HG02981 (cell line): ENCODE measurements around the gene SEPHS2.
A peak's percentile ranks its signal among the peaks of the same experiment; 100 is the strongest.
"Not testable (repeated sequence)": the region's sequence is repeated elsewhere in the genome, so short reads cannot be mapped to it uniquely, and the experiment has no call there.

Source experiments
- ATAC-seq: cut with Tn5 transposase; IDR thresholded peaks from one replicate; pipeline ENCODE4 v1.9.1; 2021; ENCODE audit warnings: mild to moderate bottlenecking, moderate library complexity; ENCODE audit not compliant: unreplicated experiment

The SEPHS2 gene

DNA sequence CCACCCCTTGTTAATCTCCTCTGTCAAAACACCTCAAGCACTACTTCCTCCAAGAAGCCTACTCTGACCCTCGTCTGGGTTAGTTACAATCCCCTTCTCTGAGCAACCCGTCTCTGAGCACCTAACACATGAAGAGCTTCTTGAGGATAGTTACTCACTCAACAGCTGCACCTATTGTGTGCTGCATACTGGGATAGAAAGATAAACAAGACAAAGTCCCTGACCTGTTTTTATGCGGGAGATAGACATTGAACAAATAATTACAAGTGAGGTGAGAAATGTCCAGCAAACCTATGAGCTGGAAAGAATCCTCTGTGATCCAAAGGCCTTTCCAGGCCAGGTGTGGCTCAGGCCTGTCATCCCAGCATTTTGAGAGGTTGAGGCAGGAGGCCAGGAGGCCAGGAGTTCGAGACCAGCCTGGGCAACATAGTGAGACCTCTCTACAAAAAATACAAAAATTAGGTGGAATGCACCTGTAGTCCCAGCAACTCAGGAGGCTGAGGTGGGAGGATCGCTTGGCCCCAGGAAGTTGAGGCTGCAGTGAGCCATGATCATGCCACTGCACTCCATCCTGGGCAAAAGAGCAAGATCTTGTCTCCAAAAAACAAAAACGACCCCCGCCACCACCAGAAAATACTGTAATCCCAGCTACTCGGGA, 43.8 kb downstream of the SEPHS2 start:
- no peak for ATAC-seq

DNA sequence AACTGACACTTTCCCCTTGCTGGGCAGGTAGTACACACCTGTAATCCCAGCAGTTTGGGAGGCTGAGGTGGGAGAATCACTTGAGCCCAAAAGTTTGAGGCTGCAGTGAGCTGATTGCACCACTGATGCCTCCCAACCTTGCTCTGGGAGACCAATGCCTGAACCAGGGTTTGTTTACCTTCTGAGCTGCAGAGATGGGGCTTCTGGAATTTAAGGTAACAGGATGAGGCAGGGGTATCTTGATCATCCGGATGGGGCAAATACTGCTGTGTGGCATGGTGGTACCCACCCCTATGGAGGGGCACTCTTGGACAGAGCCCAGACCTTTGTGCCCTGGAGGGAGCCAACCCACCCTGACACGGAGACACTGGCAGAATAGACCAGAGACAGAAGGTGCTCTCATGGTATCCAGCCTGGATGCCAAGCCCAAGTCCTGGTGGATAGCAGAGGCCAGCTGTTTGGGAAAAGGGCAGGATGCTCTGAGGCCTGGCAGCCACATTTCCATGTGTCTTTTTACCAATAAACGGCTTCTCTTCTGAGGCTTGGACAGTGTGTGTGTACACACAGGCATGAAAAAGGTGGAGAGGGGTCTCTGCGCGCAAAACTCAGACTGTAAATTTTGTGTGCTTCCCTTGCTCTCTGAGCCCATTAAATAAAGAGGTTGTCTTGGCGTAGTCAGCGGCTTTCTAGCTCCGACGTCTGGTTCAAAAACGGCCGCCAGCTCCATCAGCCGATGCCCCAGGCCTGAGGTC, 46.1 kb downstream of the SEPHS2 start:
- ATAC-seq = no peak

DNA sequence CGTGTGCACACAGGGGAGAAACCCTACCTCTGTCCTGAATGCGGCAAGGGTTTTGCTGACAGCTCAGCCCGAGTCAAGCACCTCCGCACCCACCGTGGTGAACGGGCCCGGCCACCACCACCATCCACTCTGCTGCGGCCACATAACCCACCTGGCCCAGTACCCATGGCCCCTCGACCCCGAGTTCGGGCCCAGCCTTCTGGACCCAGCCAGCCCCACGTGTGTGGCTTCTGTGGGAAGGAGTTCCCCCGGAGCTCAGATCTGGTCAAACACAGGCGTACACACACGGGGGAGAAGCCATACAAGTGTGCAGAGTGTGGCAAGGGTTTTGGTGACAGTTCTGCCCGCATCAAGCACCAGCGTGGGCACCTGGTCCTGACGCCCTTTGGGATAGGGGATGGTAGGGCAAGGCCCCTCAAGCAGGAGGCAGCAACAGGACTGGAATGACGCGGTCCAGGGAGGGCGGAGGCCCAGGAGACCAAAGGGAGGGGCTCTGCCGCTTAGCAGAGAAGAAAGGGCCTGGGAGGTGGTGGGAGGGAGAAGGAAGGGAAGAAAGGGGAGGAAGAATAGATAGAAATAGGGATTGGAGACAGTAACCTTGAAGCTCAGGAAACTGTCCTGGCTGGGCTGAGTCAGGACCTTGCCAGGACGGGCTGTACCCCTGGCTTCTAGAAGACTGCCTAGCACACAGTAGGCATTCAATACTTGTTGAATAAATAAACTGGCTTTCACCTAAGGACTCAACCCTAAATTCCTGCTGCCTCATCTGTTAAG, 46.8 kb downstream of the SEPHS2 start:
- no peak for ATAC-seq

DNA sequence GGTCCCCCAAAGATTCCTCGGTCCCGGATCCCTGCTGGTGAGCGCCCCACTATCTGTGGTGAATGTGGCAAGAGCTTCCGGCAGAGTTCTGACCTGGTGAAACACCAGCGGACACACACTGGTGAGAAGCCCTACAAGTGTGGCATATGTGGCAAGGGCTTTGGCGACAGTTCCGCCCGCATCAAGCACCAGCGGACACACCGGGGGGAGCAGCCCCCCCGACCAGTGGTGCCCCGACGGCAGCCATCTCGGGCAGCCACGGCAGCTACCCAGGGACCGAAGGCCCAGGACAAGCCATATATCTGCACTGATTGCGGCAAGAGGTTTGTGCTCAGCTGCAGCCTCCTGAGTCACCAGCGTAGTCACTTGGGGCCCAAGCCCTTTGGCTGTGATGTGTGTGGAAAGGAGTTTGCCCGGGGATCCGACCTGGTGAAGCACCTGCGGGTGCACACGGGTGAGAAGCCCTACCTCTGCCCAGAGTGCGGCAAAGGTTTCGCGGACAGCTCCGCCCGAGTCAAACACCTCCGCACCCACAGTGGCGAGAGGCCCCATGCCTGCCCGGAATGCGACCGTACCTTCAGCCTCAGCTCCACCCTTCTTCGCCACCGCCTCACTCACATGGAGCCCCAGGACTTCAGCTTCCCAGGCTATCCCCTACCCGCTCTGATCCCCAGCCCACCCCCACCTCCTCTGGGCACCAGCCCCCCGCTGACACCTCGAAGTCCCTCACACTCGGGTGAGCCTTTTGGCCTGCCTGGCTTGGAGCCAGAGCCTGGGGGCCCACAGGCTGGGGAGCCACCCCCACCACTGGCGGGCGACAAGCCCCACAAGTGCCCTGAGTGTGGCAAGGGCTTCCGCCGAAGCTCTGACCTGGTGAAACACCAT, 47.7 kb downstream of the SEPHS2 start:
- ATAC-seq = no peak

DNA sequence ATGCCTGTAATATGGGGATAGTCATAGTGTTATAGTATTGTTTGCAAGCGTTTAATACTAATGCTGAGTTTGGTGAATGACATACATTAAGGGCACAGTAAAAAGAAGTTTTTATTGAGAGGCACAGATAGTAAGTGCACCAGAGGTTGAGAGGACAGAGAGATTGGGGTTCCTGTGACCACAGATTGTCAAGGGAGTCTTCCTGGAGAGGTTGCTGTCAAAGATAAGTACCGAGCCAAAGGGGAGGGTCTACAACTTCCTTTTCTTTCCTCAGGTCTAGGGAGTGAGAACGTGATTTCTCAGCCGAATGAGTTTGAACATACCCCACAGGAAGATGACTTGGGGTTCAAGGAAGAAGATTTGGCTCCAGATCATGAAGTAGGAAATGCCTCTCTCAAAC, 48.6 kb downstream of the SEPHS2 start:
- no peak for ATAC-seq

DNA sequence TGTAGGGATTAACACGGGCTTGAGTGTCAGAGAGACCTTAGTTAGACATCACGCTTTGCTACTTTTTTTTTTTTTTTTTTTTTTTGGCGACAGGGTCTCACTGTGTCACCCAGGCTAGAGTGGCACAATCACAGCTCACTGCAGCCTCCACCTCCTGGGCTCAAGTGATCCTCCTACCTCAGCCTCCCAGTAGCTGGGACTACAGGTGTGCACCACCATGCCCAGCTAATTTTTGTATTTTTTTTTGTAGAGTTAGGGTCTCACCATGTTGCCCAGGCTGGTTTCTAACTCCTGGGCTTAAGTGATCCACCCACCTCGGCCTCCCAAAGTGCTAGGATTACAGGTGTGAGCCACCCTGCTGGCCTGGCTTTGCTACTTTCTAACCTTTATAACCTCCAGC, 49.0 kb downstream of the SEPHS2 start:
- ATAC-seq = not testable (repeated sequence)

DNA sequence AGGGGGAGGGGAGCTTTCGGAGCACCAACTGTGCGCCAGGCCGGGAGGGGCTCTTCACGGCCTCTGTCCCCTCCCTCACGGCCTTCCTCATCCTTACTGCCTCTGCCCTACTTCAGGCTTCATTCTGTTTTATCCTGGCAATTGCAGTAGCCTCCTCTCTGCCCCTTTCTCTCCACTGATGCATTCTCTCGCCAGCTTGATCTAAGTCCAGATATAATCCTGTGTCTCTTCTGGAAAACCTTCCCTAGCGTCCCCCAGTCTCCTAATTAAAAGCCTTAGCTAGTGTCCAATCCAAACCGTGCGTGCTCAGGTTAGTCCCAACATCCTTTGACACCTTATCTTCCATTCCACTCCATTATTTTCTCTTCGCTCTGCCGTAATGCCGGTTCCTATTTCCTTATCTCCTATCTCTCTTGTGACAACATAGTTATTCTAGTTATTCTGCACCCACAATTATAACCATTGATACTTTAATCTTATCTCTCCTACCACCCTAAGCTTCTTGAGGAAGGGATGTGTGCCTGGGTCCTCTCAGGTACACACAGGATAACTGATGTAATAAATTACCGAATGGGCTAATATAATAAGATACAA, 49.6 kb downstream of the SEPHS2 start:
- ATAC-seq = no peak

DNA sequence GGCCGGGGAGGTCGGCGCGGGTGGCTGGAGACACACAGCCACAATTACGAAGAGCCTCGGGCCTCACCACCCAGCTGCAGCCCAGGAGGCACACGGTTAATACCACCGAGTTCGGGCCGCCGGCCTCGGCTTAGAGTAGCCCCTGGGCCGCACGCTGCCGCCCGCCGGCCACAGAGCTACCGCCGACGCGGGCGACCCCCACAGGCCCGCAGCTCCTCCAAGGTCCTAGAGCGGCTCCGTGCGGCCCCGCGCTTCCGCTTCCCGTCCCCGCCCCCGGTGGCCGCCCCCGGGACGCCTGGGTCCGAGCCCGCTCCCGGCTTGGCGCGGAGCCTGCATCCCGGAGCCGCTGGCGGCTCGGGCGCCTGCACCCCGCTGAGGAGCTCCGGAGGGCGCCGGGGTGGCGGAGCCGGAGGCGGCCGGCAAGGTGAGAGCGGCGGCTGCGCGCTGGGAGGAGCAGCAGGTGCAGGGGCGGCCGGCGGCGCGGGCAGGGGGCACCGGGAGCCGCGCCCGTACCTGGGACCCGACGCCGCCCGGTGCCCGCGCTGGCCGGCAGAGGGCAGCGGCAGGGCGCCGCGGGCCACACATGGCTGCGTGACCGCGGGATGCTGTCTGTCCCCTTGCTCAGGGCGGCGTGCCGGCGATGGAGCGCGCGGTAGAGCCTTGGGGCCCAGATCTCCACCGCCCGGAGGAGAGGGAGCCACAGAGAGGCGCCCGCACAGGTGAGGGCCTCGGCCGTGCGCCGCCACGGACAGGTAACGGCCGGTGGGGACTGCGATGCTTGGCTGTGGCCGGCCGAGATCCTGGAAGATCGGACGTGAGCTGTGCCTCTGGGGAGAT, 50.3 kb downstream of the SEPHS2 start, which contains the start of gene ZNF48:
Gene ZNF48, plus strand, starts transcription at position 266 of the 837 bp plus-strand sequence. Its CDS starts 375 bp downstream, at position 641.
- ATAC-seq = peak; percentile 63

DNA sequence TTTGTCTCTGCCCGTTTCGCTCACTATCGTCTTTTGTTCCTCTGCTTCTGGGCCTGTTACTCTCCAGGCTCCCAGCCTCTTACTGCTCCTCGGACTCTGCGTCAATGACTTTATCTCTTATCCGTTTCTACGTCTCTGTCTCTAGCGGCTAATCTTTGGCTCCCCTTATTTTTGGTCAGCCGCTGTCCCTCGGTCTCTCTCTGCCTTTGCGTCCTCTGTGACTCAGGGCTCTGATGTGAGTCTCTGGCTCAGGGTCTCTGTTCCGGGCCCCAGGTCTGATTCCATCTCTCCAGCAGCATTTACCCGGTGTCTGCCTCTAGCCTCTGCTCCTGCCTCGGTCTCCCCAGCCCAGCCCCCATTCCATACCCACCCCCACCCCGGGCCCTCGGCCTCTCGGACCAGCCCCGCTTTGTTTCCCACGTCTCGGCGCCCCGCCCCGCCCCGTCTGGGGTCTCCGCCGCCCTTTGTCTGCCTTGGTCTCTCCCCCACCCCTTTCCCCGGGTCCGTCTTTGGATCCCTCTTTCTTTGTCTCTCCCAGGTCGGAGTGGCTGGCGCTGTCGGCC, 51.0 kb downstream of the SEPHS2 start:
- no peak for ATAC-seq
